ENCODE measurements around the gene TRAPPC3.

DNA sequence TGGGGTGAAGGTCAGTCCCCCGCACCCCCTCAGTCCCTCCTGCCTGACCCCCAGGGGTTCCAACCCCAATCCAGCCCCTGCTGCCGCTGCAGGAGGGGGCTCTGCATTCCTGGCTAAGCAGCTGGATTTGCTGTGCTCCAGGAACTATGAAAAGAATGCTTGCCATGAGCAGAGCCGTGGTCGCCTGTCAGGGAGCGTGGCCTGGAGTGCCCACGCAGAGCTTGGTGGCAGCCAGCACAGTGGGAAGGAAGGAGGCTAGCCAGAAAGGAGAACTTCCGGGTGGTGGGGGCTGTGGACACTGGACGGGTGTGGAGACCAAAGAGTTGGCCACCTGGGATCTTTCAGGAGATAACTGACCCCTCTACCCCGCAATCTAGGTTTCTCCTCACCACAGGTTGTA lies 29.8 kb downstream of the TRAPPC3 start:
- TF ChIP-seq, protein P1, sequence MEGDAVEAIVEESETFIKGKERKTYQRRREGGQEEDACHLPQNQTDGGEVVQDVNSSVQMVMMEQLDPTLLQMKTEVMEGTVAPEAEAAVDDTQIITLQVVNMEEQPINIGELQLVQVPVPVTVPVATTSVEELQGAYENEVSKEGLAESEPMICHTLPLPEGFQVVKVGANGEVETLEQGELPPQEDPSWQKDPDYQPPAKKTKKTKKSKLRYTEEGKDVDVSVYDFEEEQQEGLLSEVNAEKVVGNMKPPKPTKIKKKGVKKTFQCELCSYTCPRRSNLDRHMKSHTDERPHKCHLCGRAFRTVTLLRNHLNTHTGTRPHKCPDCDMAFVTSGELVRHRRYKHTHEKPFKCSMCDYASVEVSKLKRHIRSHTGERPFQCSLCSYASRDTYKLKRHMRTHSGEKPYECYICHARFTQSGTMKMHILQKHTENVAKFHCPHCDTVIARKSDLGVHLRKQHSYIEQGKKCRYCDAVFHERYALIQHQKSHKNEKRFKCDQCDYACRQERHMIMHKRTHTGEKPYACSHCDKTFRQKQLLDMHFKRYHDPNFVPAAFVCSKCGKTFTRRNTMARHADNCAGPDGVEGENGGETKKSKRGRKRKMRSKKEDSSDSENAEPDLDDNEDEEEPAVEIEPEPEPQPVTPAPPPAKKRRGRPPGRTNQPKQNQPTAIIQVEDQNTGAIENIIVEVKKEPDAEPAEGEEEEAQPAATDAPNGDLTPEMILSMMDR (IDR thresholded peaks at IDR 0.05), result no peak
- TF ChIP-seq EP300 (IDR thresholded peaks at IDR 0.05) (no peak), POLR2A (IDR thresholded peaks at IDR 0.05) (no peak), POLR2AphosphoS5 (IDR thresholded peaks at IDR 0.05) (no peak)
